HG03135 (cell line): Measurements from ENCODE around the gene GALNS.

Experiments
- ATAC-seq: cut with Tn5 transposase; IDR thresholded peaks from one replicate; pipeline ENCODE4 v1.9.1; 2021; ENCODE audit warnings: mild to moderate bottlenecking, moderate library complexity; ENCODE audit not compliant: unreplicated experiment

The GALNS gene

GRCh38 chr16:88859381-88860091, 2.8 kb upstream of the GALNS start:
- ATAC-seq = no peak

DNA sequence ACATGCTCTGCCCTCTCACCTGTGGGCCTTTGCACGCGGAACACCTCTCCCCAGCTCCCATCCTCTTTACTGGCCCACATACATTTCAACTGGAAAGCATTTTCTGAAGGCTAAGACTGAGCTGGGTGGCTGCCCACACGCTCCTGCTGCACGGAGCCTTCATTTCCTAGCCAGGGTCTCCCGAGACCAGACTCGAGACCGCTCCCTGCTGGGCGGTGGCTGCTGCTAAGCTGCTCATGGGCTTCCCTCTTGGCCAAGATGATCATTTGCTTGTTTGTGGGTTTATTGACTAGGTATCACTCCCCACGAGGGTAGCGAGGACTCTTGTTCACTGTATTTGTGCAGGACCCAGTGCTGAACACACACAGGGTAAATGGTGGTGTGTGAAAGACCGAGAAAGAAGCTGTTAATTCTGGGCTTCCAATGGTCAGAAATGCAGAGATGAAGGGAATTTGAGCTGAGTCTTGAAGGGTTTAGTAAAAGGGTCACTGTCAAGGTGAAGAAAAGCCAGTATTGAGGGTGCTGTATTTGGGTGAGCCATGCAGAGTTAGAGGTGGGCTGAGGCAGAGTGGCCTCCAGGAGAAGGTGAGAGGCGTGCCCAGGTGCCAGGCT, 1.1 kb upstream of the GALNS start:
- ATAC-seq = peak; percentile 42

- ATAC-seq = no peak
These were observed 472 bp downstream of the GALNS start for GRCh38 chr16:88856122-88856827.

DNA sequence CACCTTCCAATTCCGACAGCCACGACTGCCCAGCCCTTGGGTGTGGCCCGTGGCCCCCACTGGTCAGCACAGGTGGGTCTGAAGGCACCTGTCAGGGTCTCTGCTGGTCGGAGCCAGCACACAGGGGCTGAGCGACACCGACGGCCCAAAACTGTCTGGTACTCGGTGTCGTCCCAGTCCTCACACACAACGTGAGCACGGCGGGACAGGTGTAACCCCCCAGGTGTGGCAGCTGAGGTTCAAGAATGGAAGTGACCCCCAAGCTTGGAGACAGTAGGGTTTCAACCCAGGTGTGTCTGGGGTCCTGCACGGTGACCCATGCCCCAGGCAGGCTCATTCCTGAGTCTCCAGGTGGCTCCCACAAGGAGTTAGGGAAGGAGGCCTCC, 1.0 kb downstream of the GALNS start:
- no peak for ATAC-seq

GRCh38 chr16:88855176-88855575, 1.6 kb downstream of the GALNS start:
- ATAC-seq = no peak

- no peak for ATAC-seq
These were observed 2.2 kb downstream of the GALNS start for GRCh38 chr16:88854306-88855111.

DNA sequence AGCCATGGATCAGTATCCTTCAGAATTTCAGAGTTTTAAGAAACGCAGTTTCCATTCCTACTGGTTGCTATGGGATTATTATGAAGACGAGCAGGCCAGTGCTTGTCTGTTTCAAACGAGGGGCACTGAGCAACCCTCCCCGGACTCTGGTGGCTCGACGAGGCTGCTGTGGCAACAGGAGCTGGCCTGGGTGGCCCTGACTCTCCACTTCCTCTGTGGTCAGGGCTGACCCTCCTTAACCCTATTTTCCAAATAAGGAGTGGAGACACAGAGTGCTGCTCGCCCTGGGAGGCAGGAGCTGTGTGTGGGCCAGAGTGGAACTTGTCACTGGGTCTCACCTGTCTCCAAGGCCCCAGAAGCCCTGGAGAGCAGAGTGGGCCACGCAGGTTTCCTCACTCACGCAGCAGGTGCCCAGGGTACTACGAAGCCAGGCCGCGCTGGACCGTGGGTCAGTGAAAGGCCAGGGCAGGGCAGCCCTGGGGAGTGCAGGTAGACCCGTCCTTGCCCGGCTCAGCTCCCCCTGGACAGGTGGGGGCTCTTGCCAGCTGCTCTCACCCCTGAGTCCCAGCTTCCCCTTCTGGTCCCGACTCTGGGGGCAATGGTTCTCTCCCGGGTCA, 3.3 kb downstream of the GALNS start:
- ATAC-seq = no peak

GRCh38 chr16:88851616-88852015, 5.1 kb downstream of the GALNS start:
- no peak for ATAC-seq

DNA sequence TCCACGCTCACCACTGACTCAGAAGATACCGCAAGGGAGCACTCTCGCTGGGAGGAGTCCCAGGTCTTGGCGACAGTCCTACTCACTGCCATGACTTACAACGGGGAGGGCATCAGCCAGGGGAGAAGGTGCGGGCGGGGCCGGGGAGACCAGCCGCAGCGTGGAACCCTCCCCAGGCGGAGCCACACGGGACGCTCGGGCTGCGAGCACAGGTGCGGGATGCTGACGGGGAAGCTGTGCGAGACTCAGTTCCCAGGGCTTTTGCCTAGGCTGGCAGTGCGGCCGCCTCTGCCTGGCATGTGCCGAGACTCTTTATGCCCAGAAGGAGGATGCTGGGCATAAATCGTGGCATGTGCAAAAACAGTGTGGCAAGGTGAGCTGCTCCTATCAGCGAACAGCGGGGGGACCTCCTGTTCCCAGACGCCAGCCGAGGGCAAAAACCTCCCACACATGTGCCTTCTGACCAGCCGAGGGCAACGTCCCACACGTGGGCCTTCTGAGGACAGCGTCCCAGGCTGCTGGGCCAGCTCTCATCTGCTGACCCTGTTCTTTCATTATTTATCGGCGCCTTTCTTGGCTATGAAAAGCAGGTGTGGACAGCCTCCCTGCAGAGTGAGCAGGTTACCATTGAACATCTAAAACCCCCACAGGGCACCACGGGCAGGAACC, 6.1 kb downstream of the GALNS start:
- ATAC-seq = no peak

DNA sequence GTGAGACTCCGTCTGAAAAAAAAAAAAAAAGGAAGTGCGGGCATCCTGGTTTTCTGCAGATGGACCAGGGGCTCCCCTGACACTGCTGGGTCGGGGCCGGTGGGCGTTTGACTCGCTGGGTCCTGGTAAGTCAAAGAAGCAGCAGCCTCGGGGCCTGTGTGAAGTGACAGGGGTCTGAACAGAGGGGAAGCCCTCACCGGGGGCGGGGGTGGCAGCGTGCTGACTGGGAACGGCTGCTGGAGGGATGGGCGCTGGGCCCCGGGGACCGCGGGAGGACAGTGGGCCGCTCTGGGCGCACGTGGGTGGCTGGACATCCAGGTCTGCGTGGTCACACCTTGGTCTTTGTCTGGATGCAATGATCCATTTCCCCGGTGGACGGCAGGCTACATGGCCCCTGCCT, 8.2 kb downstream of the GALNS start:
- ATAC-seq = no peak

DNA sequence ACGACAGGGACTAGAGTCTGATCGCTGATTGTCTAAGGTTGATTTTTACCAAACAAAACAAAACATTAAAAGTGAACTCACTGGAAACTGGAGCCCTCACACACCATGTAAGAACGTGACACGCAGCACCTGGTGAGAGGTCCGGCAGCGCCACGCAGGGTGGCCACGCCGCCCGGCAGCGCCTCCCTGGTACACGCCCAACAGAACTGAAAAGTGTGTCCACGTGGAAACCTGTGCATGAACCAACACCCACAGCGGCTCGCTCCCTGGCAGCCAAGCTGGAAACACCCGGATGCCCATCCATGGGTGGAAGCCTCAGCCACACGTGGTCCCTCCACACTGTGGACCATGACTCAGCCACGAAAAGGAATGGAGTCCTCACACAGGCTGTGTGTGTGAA, 9.1 kb downstream of the GALNS start:
- no peak for ATAC-seq

DNA sequence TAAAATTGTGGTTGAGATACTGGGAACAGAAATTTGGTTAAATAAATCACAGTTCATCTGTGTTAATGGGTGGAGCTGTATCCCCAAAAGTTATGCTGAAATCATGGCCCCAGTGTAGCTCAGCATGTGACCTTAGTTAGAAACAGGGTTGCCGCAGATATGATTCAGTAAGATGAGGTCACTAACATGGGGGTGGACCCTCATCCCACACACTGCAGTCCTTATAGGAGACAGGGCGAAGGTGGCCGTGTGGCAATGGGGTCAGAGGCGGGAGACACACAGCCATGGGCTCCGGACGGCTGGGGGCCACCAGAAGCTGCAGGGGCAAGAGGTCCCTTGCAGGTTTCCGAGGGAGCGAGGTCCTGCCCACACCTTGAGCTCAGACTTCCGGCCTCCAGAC, 10.7 kb downstream of the GALNS start:
- no peak for ATAC-seq

- ATAC-seq = no peak
These were observed 12.2 kb downstream of the GALNS start for GRCh38 chr16:88844419-88845036.

DNA sequence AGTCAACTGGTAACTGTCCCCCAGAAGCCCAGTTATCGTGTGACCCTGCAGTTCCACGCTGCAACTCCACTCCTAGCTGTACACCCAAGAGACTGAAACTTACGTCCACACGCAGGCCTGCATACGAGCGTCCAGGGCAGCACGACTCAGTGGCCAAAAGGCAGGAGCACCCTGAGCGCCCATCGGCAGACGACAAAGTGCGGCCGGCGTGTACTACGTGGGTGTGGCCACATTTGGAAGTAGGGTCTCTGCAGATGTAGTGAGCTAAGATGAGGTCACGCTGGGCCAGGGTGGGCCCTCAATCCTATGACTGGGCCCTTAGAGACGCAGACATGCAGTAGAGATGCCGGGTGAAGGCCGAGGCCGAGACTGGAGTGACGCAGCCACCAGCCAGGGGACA, 13.5 kb downstream of the GALNS start:
- no peak for ATAC-seq

- ATAC-seq = no peak
These were observed 13.9 kb downstream of the GALNS start for GRCh38 chr16:88842806-88843205.

GRCh38 chr16:88842308-88842756, 14.4 kb downstream of the GALNS start:
- ATAC-seq = no peak

GRCh38 chr16:88841521-88842307, 15.0 kb downstream of the GALNS start:
- ATAC-seq = no peak

GRCh38 chr16:88840600-88841215, 16.0 kb downstream of the GALNS start:
- ATAC-seq = no peak
